Measurements from ENCODE around the gene KRABD2.

KRABD2 gene

GRCh38 chr17:8384801-8385378 lies 8.4 kb upstream of the KRABD2 start:
- Histone ChIP-seq H2AFZ (ENCODE audit: low read depth, low read length, poor library complexity, severe bottlenecking) (no peak overlapping the region), H3K27ac (ENCODE audit: low read depth, low read length) (peak overlapping the region; percentile 96), H4K20me1 (ENCODE audit: insufficient read depth) (peaks cover 7% of the 10 kb centered on the region; the same call in 1 of the 2 replicates), H3K27me3 (ENCODE audit: insufficient read depth, low read length) (no peaks in the 10 kb centered on the region), H3K9ac (ENCODE audit: low read length) (peak overlapping the region; percentile 93), H3K4me2 (ENCODE audit: low read length) (peak overlapping the region; percentile 85), H3K36me3 (ENCODE audit: control insufficient read depth in 1 of 2, insufficient read depth in 2 of 2, low read length in 2 of 2) (peaks cover 17 to 27% of the 10 kb centered on the region in 2 experiments), H3K4me3 (replicated peaks in 1 of 2; ENCODE audit: low read depth in 1 of 2, low read length in 2 of 2) (peak overlapping the region; percentile 85 to 98), H3K79me2 (ENCODE audit: insufficient read depth, low read length) (peaks cover 37% of the 10 kb centered on the region), H3K9me3 (ENCODE audit: control insufficient read depth in 1 of 2, insufficient read depth in 1 of 2, low read depth in 1 of 2, low read length in 2 of 2) (no peaks in the 10 kb centered on the region), H3K9me2 (ENCODE audit: insufficient read depth) (no peaks in the 10 kb centered on the region), H3K4me1 (ENCODE audit: control insufficient read depth in 1 of 2, insufficient read depth in 2 of 2, low read length in 2 of 2) (peaks cover 20 to 38% of the 10 kb centered on the region in 2 experiments)
- ChIA-PET RAD21 (ENCODE audit: low non-redundant PET in 1 of 2, low total read pairs in 2 of 2, uncharacterized antibody in 2 of 2, unreplicated experiment in 2 of 2) (no interaction called here), POLR2A (no interaction called here), CTCF (interaction anchor here (1.2 kb wide), 1 partner anchor 361 kb away, joined by 7 read pairs; no protein-coding TSS in a partner anchor)
- ATAC-seq (no peak; the same call in 1 of the 2 replicates), DNase-seq (ENCODE audit: low read depth, low spot score) (peak; percentile 54)
- intact Hi-C loops (cut with micrococcal nuclease): loop anchor here (5.0 to 10.0 kb wide), 3 partner anchors 260 to 510 kb away; partner anchors contain the start of gene HES7
- TF ChIP-seq ATF3 (IDR thresholded peaks at IDR 0.05) (no peak), RAD21 (IDR thresholded peaks at IDR 0.05; ENCODE audit: low read depth) (no peak), EGR1 (IDR thresholded peaks at IDR 0.05; ENCODE audit: low read depth) (no peak), REST (IDR thresholded peaks at IDR 0.05; ENCODE audit: low read depth) (no peak), JUND (IDR thresholded peaks at IDR 0.05) (peak; percentile 38; the same call in 1 of the 2 replicates), SRF (IDR thresholded peaks at IDR 0.05; ENCODE audit: low read depth) (no peak), CBX3 (IDR thresholded peaks at IDR 0.05; ENCODE audit: low read depth) (peak; percentile 39; the same call in 1 of the 2 replicates), POLR2A (IDR thresholded peaks at IDR 0.05; ENCODE audit: borderline replicate concordance, extremely low read depth, insufficient read depth, insufficient read length) (no peak), ZNF274 (IDR thresholded peaks at IDR 0.05; ENCODE audit: low read depth, low read length) (no peak), CTCF (IDR thresholded peaks at IDR 0.05 in 2 of 3, conservative IDR thresholded peaks at IDR 0.05 in 1 of 3; ENCODE audit: borderline replicate concordance in 1 of 3, insufficient read depth in 1 of 3, low read depth in 2 of 3, low read length in 2 of 3) (no peak), CEBPB (IDR thresholded peaks at IDR 0.05; ENCODE audit: low read depth) (peak; percentile 18; the same call in 1 of the 2 replicates)
- TF ChIP-seq, protein P1, sequence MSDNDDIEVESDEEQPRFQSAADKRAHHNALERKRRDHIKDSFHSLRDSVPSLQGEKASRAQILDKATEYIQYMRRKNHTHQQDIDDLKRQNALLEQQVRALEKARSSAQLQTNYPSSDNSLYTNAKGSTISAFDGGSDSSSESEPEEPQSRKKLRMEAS (IDR thresholded peaks at IDR 0.05): peak; percentile 83
- BruUV-seq (replicated peaks): no TSS peak
